GM19397 (cell line): ENCODE results near the gene NUDT22.

Source experiments
- ATAC-seq: cut with Tn5 transposase; IDR thresholded peaks from one replicate; pipeline ENCODE4 v1.9.1; 2021; ENCODE audit warnings: mild to moderate bottlenecking, moderate library complexity; ENCODE audit not compliant: unreplicated experiment

Gene NUDT22

GRCh38 chr11:64253043-64253442 is 27.0 kb downstream of the NUDT22 start:
- ATAC-seq: no peak

- no peak for ATAC-seq
Measured at GRCh38 chr11:64253481-64253880, 27.4 kb downstream of the NUDT22 start.

DNA sequence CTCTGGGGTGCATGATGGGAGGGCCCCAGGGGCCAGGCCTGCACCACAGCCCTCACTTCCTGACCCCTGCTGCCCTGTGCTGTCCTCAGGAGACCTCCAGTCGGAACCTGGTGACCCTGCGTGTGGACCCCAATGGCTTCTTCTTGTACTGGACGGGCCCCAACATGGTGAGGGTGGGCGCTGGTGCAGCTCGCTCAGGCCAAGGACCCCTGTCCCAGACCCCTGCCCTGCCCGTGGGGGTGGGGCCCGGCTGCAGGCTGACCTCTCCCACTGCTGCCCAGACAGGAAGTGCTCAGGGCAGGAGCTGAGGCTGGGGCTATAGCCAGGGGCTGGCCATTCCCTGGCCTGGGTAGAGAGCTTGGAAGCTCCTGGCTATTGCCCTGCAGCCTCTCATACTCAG is 28.3 kb downstream of the NUDT22 start:
- ATAC-seq: no peak

DNA sequence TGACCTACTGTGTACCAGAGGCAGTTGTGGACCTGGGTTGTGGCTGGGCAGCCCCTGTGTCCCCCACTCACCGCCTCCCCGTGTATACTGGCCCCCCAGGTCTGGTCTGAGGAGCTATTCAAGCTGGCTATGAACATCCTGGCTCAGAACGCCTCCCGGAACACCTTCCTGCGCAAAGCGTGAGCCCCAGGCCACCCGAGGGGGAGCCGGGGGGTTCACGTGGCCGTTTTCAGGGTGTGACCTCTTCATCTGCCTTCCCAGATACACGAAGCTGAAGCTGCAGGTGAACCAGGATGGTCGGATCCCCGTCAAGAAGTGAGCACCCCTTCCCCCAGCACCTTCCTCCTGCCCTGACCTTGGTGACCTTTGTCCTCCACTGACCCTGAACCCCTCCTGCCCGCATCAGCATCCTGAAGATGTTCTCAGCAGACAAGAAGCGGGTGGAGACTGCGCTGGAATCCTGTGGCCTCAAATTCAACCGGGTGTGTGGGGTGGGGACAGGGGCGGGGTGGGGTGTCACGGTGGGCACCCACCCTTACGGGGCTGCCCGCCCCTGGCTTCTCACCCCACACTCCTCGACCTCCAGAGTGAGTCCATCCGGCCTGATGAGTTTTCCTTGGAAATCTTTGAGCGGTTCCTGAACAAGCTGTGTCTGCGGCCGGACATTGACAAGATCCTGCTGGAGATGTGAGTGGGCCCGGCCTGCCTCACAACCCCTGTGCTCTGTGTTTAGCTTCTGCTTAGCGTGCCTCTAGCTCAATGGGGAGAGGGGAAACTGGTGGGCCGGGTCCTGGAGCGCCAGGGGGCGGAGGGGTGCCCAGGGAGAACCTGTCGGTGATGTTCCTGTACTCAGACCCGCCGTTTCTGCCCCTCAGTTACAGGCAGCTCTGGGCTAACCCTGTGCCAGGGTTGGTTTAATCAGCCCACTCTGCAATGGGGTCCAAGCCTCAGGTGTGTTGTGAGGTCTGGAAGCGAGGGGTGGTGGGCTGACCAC is 29.4 kb downstream of the NUDT22 start:
- no peak for ATAC-seq

GRCh38 chr11:64256300-64256699 is 30.2 kb downstream of the NUDT22 start:
- ATAC-seq: no peak

- no peak for ATAC-seq
Measured at GRCh38 chr11:64258356-64258755, 32.3 kb downstream of the NUDT22 start.

GRCh38 chr11:64258946-64259532 is 33.0 kb downstream of the NUDT22 start:
- no peak for ATAC-seq

DNA sequence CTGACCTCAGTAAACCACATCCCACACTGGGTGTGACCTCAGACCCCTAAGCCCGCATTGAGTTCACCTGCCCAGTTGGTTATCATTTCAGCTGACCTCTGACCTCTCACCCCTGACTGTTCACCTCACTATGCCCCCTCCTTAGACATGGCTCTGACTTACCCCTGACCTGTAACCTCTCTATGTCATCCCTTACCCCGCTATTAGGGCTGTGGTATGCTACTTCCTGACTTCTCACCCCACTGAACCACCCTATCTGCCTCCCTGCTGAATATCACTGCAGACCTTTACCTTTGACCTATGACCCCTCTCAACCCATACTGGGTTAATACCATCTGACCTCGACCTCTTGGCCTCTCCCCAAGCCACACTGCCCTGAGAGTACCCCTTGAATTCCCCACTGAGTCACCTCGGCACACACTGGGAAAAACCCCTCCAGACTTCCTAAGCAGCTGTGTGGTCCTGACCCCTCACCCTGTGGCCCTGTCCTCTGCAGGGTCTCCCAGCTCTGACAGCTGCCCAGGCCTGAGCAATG is 33.5 kb downstream of the NUDT22 start:
- no peak for ATAC-seq

GRCh38 chr11:64260147-64260708 is 34.2 kb downstream of the NUDT22 start:
- ATAC-seq: no peak

DNA sequence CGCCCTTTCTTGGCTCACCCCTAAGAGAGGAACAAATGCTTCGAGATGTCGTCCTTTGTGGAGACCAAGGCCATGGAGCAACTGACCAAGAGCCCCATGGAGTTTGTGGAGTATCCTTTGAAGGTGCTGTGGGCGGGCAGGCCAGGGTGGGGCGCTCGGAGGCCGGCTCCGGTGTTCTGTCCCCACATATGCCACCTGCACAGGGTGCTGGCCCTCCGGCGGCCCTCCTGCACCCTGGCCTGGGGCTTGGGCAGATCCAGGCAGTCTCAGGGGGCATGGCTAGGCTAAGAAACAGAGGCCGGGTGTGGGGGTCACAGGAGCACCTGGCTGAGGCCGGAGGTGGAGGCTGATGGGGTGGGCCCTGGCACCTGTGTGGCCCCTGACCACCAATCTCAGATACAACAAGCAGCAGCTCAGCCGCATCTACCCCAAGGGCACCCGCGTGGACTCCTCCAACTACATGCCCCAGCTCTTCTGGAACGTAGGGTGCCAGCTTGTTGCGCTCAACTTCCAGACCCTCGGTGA is 35.5 kb downstream of the NUDT22 start:
- ATAC-seq: no peak

- ATAC-seq: no peak
Measured at GRCh38 chr11:64262271-64263002, 36.4 kb downstream of the NUDT22 start.

GRCh38 chr11:64263021-64263946 is 37.2 kb downstream of the NUDT22 start:
- no peak for ATAC-seq

DNA sequence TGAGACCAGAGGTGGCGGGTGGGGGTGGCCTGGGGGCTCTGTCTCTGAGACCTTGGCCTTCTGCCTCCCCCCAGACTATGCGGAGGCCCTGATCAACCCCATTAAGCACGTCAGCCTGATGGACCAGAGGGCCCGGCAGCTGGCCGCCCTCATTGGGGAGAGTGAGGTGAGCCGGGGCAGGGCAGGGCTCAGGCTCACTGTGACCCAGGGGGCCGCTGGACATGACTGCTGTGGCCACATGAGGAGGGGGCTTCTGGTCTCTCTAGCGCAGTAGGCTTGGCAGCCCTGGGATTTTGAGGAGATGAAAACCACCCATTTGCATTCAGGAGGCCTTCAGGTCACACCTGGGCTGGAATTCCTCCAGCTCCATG is 37.9 kb downstream of the NUDT22 start:
- ATAC-seq: no peak

DNA sequence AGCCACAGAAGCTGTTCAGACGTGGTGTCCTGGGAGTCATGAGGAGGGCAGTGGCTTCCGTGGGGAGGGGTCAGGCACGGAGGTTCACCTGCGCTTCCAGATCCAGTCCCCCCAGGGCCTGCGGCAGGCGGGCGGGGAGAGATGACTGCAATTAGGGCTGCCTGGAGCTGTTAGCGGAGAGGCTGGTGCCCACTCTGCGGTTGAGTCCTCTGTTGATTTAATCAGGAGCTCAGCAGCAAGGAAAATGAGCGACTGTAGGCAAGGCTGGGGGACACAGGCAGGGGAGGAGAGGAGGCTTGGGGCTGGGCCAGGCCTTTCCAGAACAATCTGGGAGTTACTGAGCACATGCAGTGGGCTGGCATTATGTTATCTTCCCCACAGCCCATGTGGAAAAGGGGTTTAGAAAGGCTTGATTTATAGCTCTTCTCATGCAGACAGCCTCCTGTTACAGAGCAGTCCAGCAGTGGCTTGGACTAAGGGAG is 38.3 kb downstream of the NUDT22 start:
- ATAC-seq: no peak

DNA sequence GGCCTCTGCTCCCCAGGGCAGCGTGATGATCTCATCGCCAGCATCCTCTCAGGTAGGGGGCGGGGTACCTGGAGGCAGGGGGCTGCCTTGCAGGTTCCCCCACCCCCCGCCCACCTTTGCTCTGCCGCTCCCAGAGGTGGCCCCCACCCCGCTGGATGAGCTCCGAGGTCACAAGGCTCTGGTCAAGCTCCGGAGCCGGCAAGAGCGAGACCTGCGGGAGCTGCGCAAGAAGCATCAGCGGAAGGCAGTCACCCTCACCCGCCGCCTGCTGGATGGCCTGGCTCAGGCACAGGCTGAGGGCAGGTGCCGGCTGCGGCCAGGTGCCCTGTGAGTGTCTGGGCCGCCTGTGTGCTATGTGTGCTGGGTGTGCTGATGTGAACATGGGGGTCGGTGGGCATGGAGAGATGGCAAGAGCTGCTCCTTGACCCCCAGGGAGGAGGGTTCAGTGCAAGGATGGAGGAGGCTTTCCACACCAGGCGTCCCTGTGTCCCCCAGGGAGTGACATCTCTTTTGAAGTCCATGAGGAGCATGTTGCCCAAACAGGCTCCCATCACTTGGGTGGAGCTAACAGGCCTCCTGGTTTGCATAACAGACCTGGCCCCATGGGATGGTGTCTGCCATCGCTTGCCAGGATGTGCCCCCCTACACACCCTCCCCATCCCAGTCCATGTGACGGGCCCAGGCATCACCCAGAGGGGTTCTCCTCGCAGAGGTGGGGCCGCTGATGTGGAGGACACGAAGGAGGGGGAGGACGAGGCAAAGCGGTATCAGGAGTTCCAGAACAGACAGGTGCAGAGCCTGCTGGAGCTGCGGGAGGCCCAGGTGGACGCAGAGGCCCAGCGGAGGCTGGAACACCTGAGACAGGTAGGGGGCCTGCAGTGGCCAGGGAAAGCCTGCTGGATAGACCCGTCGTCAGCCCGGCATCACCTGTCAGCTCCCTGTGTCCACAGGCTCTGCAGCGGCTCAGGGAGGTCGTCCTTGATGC is 39.4 kb downstream of the NUDT22 start:
- no peak for ATAC-seq

GRCh38 chr11:64266339-64266738 is 40.3 kb downstream of the NUDT22 start:
- no peak for ATAC-seq

DNA sequence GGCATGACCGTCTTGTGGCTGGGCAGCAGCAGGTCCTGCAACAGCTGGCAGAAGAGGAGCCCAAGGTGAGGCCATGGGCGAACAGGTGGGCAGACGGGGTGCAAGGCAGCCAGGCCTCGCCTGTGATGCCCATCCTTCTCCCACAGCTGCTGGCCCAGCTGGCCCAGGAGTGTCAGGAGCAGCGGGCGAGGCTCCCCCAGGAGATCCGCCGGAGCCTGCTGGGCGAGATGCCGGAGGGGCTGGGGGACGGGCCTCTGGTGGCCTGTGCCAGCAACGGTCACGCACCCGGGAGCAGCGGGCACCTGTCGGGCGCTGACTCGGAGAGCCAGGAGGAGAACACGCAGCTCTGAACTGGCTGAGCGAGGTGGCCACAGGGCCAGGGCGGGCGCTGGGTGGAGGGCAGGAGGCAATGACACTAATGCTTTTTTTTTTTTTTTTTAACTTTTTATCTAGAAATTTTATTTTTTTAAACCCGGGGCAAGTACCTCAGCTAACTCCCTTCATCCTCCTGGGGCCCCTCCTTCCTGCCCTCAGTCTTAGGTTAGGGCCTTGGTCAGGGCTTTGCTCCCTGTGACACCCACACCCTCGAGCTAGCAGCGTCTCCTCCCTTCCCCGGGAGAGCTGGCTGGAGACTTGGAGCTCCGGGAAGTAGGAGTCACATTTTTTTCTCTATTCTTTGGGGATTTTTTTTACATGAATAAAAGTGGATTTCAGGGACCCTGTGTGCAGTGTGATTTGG is 41.3 kb downstream of the NUDT22 start:
- no peak for ATAC-seq
